NCI-H748 (cell line): ENCODE results near the gene TAPBPL.
"Not testable (repeated sequence)": the region's sequence is repeated elsewhere in the genome, so short reads cannot be mapped to it uniquely, and the experiment has no call there.

Experiments
- DNase-seq: peaks from one replicate; lab custom pipeline; 2025; ENCODE audit not compliant: unreplicated experiment; lab: John Stamatoyannopoulos, UW

TAPBPL gene

GRCh38 chr12:6489449-6489848 lies 37.6 kb downstream of the TAPBPL start:
- no peak for DNase-seq

DNA sequence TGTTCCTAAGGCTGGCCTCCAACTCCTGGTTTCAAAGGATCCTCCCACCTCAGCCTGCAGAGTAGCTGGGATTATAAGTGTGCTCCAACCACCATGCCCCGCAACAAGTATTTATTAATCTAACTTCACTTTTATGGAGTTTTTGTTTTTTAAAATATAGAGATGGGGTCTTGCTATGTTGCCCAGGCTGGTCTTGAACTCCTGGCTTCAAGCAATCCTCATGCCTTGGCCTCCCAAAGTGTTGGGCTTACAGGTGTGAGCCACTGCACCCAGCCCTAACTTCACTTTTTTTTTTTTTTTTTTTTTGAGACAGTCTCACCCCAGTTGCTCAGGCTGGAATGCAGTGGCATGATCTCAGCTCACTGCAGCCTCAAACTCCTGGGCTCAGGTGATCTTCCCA lies 38.8 kb downstream of the TAPBPL start:
- DNase-seq: not testable (repeated sequence)

DNA sequence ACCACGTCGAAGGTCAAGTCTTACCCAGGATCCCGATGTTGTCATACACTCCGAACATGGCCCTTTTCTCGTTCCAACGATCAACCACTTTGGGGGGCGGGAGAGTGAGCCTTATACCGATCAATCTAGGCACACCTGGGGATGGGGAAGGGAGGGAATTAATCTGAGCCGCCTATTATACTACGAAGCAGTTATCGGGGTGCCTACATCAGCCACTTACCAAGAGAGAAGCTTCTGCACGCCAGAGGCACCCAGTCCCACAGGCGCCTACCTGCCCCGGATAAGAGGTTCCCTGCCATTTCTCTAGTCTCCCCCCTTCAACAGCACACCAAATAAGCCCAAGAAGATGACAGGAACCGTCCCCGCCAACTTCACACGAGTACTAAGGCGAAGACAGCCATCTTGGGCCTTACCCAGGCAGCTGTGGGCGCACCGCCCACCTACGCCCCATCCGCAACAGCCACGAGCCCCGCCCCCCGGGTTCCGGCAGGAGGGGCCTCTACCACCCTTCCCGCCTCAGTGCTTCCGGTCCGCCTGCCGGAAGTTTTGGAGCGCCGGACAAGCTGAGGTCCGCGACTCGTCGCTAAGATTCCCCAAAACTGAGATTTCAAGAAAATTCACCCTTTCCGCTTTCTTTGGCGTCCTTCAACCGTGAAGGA lies 41.1 kb downstream of the TAPBPL start, which contains the start of gene MRPL51:
Gene MRPL51 (minus strand): TSS at position 425 of the 659 bp plus-strand sequence. CDS start 126 bp downstream, at position 299.
- peak; percentile 92 for DNase-seq

GRCh38 chr12:6493497-6494257 lies 41.8 kb downstream of the TAPBPL start, which contains the start of gene NCAPD2:
NCAPD2 (plus strand) TSS chr12:6494102; CDS start chr12:6495099, 997 bp downstream.
- peak; percentile 94 for DNase-seq

DNA sequence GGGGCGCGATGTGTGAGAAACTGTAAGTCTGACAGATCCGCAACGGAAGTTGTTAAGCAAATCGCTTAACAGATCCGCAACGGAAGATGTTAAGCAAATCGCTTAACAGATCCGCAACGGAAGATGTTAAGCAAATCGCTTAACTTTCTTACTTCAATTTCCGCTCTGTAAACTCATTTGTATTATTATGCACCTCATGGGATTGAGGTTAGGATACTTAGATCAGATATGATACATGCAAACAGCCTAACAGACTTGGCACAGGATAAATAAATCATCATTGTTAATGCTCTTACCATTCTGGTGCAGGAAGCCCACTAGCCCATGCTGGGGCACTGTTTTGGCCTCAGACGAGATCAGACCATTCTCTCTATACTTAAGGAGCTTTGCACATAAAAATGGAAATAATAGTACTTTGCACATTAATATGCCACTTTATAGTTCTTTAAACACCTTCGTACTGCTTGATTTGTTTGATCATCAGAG lies 42.5 kb downstream of the TAPBPL start:
- DNase-seq: no peak

DNA sequence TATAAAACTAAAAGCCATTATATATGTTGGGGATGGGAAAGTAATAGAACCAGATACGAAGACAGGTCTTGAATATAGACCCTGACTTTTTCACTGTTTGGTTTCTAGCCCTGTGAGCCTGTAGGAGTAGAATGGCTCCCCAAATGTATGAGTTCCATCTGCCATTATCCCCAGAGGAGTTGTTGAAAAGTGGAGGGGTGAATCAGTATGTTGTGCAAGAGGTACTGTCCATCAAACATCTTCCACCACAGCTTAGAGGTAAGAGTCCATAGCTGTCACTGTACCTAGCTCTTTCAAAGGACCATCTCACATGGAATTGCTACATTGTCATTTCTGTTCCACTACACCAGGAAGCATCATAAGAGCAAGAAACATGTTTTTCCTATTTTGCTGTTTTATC lies 43.1 kb downstream of the TAPBPL start:
- DNase-seq: no peak

GRCh38 chr12:6497291-6497690 lies 45.4 kb downstream of the TAPBPL start:
- DNase-seq: not testable (repeated sequence)

DNA sequence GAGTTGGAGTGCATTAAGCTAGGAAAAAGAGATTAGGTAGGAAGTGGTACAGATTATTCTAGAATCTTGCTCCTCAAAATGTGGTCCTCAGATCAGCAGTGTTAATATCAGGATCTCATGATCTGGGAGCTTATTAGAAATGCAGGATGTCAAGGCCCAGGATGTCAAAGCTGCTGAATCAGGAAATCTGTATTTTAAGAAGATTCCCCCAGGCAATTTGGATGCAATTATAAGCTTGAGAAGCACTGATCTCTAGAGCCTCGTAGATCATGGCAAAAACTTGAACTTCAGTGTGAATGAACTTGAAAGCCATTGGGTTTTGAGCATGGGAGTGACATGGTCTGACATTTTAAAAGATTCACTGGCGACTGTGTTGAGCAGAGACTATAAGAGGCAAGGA lies 48.6 kb downstream of the TAPBPL start:
- no peak for DNase-seq

GRCh38 chr12:6507102-6507998 lies 55.5 kb downstream of the TAPBPL start:
- no peak for DNase-seq

GRCh38 chr12:6508087-6508486 lies 56.2 kb downstream of the TAPBPL start:
- DNase-seq: no peak
